ENCODE measurements around the gene NAV2.

- TF ChIP-seq CTCF (conservative IDR thresholded peaks at IDR 0.05 in 1 of 2, IDR thresholded peaks at IDR 0.05 in 1 of 2; ENCODE audit: extremely low read depth in 1 of 2, insufficient read depth in 1 of 2, low read depth in 1 of 2, low read length in 2 of 2), result no peak
- no peak for TF ChIP-seq EZH2 (IDR thresholded peaks at IDR 0.05; ENCODE audit: borderline replicate concordance, low read length)
These were observed 47.6 kb upstream of the NAV2 start for GRCh38 chr11:19664886-19665548.
